Ishikawa (cell line): ENCODE results near the gene ELP2.

Experiments
- CEBPB ChIP-seq: IDR thresholded peaks from 2 replicates; pipeline ENCODE4 v1.6.1; 2012
- CREB1 ChIP-seq: IDR thresholded peaks from 2 replicates; pipeline ENCODE4 v1.6.1; 2012; ENCODE audit warnings: low read depth
- EGR1 ChIP-seq: IDR thresholded peaks from 2 replicates; pipeline ENCODE4 v1.6.1; 2012
- EP300 ChIP-seq: IDR thresholded peaks from 2 replicates; pipeline ENCODE4 v1.6.1; 2012; ENCODE audit warnings: borderline replicate concordance
- FOXM1 ChIP-seq: IDR thresholded peaks from 2 replicates; pipeline ENCODE4 v1.6.1; 2012; ENCODE audit warnings: low read depth, borderline replicate concordance
- NFIC ChIP-seq: IDR thresholded peaks from 2 replicates; pipeline ENCODE4 v1.6.1; 2012
- RAD21 ChIP-seq: IDR thresholded peaks from 2 replicates; pipeline ENCODE4 v1.6.1; 2012; ENCODE audit warnings: low read depth
- TAF1 ChIP-seq: IDR thresholded peaks from 2 replicates; pipeline ENCODE4 v1.6.1; 2012; ENCODE audit warnings: low read depth, mild to moderate bottlenecking
- TCF12 ChIP-seq: IDR thresholded peaks from 2 replicates; pipeline ENCODE4 v1.6.1; 2012; ENCODE audit warnings: low read depth
- TEAD4 ChIP-seq: IDR thresholded peaks from 2 replicates; pipeline ENCODE4 v1.6.1; 2012
- YY1 ChIP-seq: IDR thresholded peaks from 2 replicates; pipeline ENCODE4 v1.6.1; 2012; ENCODE audit warnings: low read depth
- ZBTB7A ChIP-seq: IDR thresholded peaks from 2 replicates; pipeline ENCODE4 v1.6.1; 2012; ENCODE audit warnings: low read depth
- TF ChIP-seq, protein P1 (sequence below): IDR thresholded peaks from 2 replicates; pipeline ENCODE4 v1.6.1; 2012
- TF ChIP-seq, protein P2 (sequence below): IDR thresholded peaks from 2 replicates; pipeline ENCODE4 v1.6.1; 2012
- TF ChIP-seq, protein P3 (sequence below): IDR thresholded peaks from 2 replicates; pipeline ENCODE4 v1.6.1; 2012; ENCODE audit warnings: low read depth, mild to moderate bottlenecking

The ELP2 gene

DNA sequence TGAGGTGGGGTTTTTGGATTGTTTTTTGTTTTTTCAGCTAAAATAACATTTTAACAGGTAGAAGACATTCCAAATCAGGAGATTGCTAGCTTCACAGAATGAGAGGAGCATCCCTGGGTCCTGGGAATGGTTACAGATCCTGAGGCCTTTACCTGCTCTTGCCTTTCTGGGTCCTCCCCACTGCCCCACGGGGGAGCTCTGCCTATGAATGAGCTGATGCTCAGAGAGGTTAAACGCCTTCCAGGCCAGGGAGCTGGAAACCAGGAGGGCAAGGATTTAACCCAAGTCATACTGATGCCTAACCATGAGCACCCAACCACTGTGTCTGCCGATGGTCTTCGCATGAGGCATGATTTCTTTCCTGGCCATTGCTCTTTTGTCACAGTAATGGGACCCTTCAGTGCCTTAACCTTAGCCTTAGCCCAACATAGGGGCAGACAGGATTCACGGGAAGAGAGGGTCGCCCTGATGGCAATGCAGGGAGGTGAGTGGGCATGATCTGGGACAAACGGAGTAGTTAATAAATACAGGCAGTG lies 73.7 kb downstream of the ELP2 start:
- no peak for TF ChIP-seq FOXM1
- TF ChIP-seq YY1, result no peak
- TF ChIP-seq RAD21, result no peak
- TF ChIP-seq, protein P1, sequence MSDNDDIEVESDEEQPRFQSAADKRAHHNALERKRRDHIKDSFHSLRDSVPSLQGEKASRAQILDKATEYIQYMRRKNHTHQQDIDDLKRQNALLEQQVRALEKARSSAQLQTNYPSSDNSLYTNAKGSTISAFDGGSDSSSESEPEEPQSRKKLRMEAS, result no peak
- TF ChIP-seq EGR1, result no peak
- TF ChIP-seq TEAD4, result no peak
- no peak for TF ChIP-seq EP300
- TF ChIP-seq CEBPB, result no peak
- TF ChIP-seq TAF1, result no peak
- TF ChIP-seq, protein P2, sequence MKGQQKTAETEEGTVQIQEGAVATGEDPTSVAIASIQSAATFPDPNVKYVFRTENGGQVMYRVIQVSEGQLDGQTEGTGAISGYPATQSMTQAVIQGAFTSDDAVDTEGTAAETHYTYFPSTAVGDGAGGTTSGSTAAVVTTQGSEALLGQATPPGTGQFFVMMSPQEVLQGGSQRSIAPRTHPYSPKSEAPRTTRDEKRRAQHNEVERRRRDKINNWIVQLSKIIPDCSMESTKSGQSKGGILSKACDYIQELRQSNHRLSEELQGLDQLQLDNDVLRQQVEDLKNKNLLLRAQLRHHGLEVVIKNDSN, result no peak
- no peak for TF ChIP-seq CREB1
- TF ChIP-seq, protein P3, sequence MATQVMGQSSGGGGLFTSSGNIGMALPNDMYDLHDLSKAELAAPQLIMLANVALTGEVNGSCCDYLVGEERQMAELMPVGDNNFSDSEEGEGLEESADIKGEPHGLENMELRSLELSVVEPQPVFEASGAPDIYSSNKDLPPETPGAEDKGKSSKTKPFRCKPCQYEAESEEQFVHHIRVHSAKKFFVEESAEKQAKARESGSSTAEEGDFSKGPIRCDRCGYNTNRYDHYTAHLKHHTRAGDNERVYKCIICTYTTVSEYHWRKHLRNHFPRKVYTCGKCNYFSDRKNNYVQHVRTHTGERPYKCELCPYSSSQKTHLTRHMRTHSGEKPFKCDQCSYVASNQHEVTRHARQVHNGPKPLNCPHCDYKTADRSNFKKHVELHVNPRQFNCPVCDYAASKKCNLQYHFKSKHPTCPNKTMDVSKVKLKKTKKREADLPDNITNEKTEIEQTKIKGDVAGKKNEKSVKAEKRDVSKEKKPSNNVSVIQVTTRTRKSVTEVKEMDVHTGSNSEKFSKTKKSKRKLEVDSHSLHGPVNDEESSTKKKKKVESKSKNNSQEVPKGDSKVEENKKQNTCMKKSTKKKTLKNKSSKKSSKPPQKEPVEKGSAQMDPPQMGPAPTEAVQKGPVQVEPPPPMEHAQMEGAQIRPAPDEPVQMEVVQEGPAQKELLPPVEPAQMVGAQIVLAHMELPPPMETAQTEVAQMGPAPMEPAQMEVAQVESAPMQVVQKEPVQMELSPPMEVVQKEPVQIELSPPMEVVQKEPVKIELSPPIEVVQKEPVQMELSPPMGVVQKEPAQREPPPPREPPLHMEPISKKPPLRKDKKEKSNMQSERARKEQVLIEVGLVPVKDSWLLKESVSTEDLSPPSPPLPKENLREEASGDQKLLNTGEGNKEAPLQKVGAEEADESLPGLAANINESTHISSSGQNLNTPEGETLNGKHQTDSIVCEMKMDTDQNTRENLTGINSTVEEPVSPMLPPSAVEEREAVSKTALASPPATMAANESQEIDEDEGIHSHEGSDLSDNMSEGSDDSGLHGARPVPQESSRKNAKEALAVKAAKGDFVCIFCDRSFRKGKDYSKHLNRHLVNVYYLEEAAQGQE, result no peak
- no peak for TF ChIP-seq ZBTB7A
- no peak for TF ChIP-seq NFIC
- TF ChIP-seq TCF12, result no peak

DNA sequence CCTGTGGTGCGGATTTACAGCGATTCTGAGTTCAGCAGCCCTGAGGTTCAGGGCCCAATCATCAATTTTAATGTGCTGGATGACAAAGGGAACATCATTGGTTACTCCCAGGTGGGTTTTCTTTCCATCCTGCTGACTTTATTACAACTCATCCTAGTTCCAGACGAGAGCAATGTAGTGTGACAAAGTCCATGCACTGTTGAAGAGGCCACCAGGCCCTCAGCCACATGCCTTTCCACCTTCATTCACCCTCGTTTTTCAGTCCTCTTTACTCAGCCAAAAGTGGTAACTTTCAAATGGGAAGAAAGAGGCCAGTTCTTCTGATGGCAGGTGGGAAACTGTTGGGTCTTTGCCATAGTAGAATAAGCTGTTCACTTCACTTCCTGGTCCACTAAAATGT lies 75.5 kb downstream of the ELP2 start:
- TF ChIP-seq CREB1 (no peak), EP300 (no peak), TCF12 (no peak), FOXM1 (no peak), EGR1 (no peak), YY1 (no peak), CEBPB (no peak)
- TF ChIP-seq, protein P2, result no peak
- TF ChIP-seq, protein P1, result no peak

DNA sequence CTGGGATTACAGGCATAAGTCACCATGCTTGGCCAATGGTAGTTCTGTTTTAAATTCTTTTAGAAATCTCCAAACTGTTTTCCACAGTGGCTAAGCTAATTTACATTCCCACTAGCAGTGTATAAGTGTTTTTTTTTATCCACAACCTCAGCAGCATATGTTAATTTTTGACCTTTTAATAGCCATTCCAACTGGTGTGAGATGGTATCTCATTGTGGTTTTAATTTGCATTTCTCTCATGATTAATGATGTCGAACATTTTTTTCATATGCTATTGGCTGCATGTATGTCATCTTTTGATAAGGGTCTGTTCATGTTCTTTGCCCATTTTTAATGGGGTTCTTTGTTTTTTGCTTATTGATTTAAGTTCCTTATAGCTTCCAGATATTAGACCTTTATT lies 77.6 kb downstream of the ELP2 start:
- TF ChIP-seq RAD21 (no peak), TCF12 (no peak), TEAD4 (no peak), FOXM1 (no peak), EP300 (no peak), NFIC (no peak), ZBTB7A (no peak), CEBPB (no peak), EGR1 (no peak), TAF1 (no peak), YY1 (no peak)
- TF ChIP-seq, protein P1, result no peak

DNA sequence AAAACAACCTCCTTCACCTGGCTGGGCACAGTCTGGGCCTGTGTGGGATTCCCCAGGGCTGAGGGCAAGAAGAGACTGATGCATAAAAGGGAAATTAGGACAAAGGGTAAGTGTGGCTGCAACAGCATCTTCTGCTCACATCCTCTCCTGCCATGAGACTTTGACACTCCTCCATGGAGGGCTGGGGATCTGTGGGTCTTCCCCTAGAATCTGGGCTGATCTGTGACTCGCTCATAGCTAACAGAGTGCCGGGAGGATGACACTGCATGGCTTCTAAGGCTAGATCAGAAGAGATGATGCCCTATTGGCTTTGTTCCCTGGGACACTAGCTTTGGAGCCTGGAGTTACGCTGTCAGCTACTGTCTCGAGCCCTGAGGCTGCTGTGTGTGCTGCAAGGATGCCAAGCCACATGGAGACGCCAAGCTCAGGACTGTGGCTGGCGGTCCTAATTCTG lies 81.9 kb downstream of the ELP2 start:
- TF ChIP-seq FOXM1, result no peak
- no peak for TF ChIP-seq ZBTB7A
- TF ChIP-seq TCF12, result no peak
- TF ChIP-seq, protein P3, result no peak
- no peak for TF ChIP-seq TAF1
- no peak for TF ChIP-seq CREB1
- TF ChIP-seq EGR1, result no peak
- TF ChIP-seq CEBPB, result no peak
- TF ChIP-seq YY1, result no peak
- TF ChIP-seq, protein P2, result no peak
- TF ChIP-seq, protein P1, result no peak
